Tibial artery (tissue), 4 donors: ENCODE measurements around the gene TFAP2E.

ENCODE experiments used
- DNase-seq, 2 donors: peaks; one replicate each; pipeline ENCODE4 v3.0.0-alpha.2; 2019
- H3K27ac ChIP-seq, 2 donors: fragments of 200-600 bp; sonication (generic) in 1 of 2; 1 replicate in 1 of 2; 2 replicates in 1 of 2; pipeline ENCODE4 v1.5.1; 2018 to 2019; ENCODE audit warnings: mild to moderate bottlenecking in 1 of 2
- H3K27me3 ChIP-seq, 2 donors: fragments of 200-600 bp; sonication (generic) in 1 of 2; one replicate each; pipeline versions ENCODE4 v1.5.1 to v1.6.0; 2016 to 2019
- H3K36me3 ChIP-seq, 3 donors: fragments of 200-600 bp; sonication (generic) in 2 of 3; one replicate each; pipeline ENCODE4 v1.5.1; 2016 to 2019; ENCODE audit warnings: mild to moderate bottlenecking in 2 of 3
- H3K4me1 ChIP-seq, 4 donors: fragments of 200-600 bp; sonication (generic) in 2 of 4; 1 replicate in 3 of 4; 2 replicates in 1 of 4; pipeline ENCODE4 v1.5.1; 2016 to 2019
- H3K4me3 ChIP-seq, 2 donors: fragments of 200-600 bp; sonication (generic) in 1 of 2; 1 replicate in 1 of 2; 2 replicates in 1 of 2; pipeline ENCODE4 v1.5.1; 2018 to 2019; ENCODE audit warnings: mild to moderate bottlenecking in 2 of 2
- H3K9me3 ChIP-seq, 3 donors: fragments of 200-600 bp; sonication (generic) in 1 of 3; one replicate each; pipeline ENCODE4 v1.5.1; 2016 to 2019
- intact Hi-C: fragments of 100-400 bp; cut with DNase I; formaldehyde crosslinking; loops from one replicate; pipeline ENCODE4 v1.15.0; 2023; ENCODE audit warnings: low total_unique reads
- TF ChIP-seq, protein P1 (sequence below), 2 experiments: fragments of 200-600 bp in 1 of 2; fragments of 450-650 bp in 1 of 2; IDR thresholded peaks; one replicate each; pipeline ENCODE4 v1.5.1; 2017 to 2019; ENCODE audit warnings: antibody characterized with exemption in 2 of 2, mild to moderate bottlenecking in 1 of 2, moderate library complexity in 1 of 2

The TFAP2E gene

DNA sequence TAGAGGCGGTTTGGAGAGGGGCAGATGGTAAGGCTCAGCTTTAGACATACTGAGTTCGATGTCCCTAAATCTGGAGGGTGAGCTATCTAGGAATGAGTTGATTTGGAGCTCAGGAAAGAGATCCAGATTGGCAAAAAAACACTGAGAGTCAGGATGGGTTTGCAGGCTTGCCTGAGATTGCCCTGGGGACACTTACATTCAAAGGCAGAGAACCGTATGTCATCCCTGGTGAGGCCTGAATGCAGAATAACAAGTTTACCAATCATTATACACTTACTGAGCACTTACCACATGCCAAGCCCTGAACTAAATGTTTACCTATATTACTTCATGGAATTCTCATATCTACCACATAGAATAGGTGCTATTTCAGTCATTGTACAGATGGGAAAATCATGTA lies 27.5 kb downstream of the TFAP2E start:
- TF ChIP-seq, protein P1, sequence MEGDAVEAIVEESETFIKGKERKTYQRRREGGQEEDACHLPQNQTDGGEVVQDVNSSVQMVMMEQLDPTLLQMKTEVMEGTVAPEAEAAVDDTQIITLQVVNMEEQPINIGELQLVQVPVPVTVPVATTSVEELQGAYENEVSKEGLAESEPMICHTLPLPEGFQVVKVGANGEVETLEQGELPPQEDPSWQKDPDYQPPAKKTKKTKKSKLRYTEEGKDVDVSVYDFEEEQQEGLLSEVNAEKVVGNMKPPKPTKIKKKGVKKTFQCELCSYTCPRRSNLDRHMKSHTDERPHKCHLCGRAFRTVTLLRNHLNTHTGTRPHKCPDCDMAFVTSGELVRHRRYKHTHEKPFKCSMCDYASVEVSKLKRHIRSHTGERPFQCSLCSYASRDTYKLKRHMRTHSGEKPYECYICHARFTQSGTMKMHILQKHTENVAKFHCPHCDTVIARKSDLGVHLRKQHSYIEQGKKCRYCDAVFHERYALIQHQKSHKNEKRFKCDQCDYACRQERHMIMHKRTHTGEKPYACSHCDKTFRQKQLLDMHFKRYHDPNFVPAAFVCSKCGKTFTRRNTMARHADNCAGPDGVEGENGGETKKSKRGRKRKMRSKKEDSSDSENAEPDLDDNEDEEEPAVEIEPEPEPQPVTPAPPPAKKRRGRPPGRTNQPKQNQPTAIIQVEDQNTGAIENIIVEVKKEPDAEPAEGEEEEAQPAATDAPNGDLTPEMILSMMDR (IDR thresholded peaks at IDR 0.05) = no peak
- no peak for DNase-seq
- Histone ChIP-seq H3K4me3 (no peak overlapping the region), H3K9me3 (no peaks in the 10 kb centered on the region), H3K27ac (no peak overlapping the region), H3K36me3 (peaks cover 41 to 73% (median 56%) of the 10 kb centered on the region in 3 donors), H3K27me3 (no peaks in the 10 kb centered on the region), H3K4me1 (no peaks in the 10 kb centered on the region)
- intact Hi-C loops = no loop called here

DNA sequence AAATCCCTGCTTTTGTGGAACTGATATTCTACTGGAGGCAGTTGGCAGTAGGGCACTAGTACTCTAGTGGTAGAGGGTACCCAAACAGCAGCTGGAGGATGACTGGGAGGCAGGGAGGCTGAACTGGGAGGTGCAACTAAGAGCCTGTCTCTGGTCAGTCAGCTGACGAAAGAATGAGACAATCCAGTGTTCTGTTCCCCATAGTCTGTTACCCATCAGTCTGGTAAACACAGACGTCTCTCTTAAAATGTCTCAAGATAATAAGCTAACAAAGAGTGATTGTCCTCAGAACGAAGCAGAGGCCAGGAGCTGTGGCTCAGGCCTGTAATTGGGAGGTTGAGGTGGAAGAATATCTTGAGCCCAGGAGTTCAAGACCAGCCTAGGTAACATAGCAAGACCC lies 30.4 kb downstream of the TFAP2E start:
- H3K36me3 ChIP-seq = peaks cover 60 to 78% (median 73%) of the 10 kb centered on the region in 3 donors
- TF ChIP-seq, protein P1 (IDR thresholded peaks at IDR 0.05) = no peak
- H3K4me3 ChIP-seq = no peak overlapping the region

DNA sequence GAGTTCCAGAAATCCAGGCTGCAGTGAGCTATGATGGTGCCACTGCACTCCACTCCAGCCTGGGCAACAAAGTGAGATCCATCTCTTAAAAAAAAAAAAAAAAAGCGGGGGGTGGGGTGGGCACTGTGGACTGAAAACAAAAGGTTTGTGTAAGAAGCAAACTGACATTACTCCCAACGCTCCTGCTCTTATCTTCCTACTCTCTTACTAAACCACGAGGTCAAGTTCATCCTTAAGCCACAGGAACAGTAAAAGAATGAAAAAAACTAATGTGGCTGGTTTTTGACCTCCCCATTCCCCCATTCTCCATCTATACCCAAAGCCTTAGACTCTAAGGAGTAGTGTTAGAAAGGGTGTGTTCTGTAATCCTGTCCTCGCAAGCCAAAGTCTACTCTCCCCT lies 30.8 kb downstream of the TFAP2E start:
- no peak overlapping the region for H3K4me3 ChIP-seq
- intact Hi-C loops = no loop called here
- H3K27ac ChIP-seq = no peak overlapping the region
- no peaks in the 10 kb centered on the region for H3K4me1 ChIP-seq
- peaks cover 65 to 83% (median 76%) of the 10 kb centered on the region in 3 donors for H3K36me3 ChIP-seq
- TF ChIP-seq, protein P1 (IDR thresholded peaks at IDR 0.05) = no peak
- DNase-seq = no peak
- no peaks in the 10 kb centered on the region for H3K27me3 ChIP-seq
- no peaks in the 10 kb centered on the region for H3K9me3 ChIP-seq

More for the DNA sequence above, 30.4 kb downstream of the TFAP2E start:
- Histone ChIP-seq H3K4me1 (no peaks in the 10 kb centered on the region), H3K9me3 (no peaks in the 10 kb centered on the region), H3K27me3 (no peaks in the 10 kb centered on the region), H3K27ac (no peak overlapping the region)
- no peak for DNase-seq
- intact Hi-C loops = no loop called here

DNA sequence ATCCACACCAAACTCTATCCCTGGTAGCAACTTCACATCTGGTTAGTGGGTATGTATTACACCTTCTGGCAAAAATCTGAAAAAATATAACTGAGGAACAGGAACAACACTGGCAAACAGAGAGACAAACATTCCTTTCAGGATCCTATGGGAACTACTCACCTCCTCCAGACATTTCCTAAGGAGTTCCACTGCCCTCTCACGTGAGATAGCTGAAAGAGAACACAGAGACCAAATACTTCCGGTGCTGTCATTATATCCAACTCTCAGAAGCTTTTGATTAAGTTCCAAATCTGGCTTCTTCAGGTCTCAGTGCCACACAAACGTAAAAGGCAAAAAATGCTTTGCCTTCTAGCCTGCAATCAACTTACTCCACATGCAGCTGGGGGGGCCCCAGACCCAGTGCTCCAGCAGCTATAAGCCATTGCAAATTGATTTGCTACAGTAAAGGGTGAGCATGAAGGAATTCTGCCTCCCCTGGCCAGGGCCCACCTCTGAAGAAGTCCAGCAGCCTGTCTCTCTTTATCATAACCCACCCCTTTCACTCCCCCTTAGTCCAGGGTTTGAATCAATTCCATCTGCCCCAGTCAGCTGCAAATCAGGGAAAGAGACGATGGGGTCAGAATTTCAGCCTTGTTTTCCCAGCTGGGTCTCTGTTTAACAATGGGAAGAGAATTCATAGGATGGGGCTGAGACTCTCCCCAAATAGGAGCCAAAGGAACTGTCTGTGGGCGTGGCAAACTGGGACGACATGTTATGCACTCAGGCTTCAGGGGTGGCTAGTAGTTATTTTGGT lies 32.2 kb downstream of the TFAP2E start:
- TF ChIP-seq, protein P1 (IDR thresholded peaks at IDR 0.05) = no peak
- Histone ChIP-seq H3K27ac (no peak overlapping the region), H3K27me3 (no peaks in the 10 kb centered on the region), H3K4me3 (no peak overlapping the region), H3K9me3 (no peaks in the 10 kb centered on the region), H3K4me1 (no peaks in the 10 kb centered on the region), H3K36me3 (peaks cover 70 to 84% (median 80%) of the 10 kb centered on the region in 3 donors)
- no peak for DNase-seq
- intact Hi-C loops = no loop called here

- Histone ChIP-seq H3K36me3 (peaks cover 70 to 85% (median 85%) of the 10 kb centered on the region in 3 donors), H3K27ac (no peak overlapping the region), H3K27me3 (no peaks in the 10 kb centered on the region), H3K4me3 (no peak overlapping the region), H3K4me1 (no peaks in the 10 kb centered on the region), H3K9me3 (no peaks in the 10 kb centered on the region)
- TF ChIP-seq, protein P1 (IDR thresholded peaks at IDR 0.05) = no peak
- DNase-seq = no peak
- intact Hi-C loops = no loop called here
These were observed 32.7 kb downstream of the TFAP2E start for GRCh38 chr1:35605867-35606182.
